ENCODE results near the gene TEX52.

TEX52 gene

DNA sequence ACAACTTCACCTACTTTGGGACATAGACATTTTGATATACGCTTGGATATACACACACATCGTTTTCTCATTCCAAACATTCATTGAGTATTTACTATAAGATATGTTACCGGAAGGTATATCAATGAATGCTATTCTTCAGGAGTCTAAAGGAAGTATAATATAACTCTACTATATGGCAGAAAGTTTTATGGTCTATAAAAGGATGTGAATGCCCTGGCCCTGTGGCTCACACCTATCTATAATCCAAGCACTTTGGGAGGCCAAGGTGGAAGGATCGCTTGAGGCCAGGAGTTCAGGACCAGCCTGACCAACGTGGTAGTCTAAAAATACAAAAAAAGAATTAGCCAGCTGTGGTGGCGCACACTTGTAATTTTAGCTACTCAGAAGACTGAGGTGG is 27.6 kb downstream of the TEX52 start:
- TF ChIP-seq, protein P1, sequence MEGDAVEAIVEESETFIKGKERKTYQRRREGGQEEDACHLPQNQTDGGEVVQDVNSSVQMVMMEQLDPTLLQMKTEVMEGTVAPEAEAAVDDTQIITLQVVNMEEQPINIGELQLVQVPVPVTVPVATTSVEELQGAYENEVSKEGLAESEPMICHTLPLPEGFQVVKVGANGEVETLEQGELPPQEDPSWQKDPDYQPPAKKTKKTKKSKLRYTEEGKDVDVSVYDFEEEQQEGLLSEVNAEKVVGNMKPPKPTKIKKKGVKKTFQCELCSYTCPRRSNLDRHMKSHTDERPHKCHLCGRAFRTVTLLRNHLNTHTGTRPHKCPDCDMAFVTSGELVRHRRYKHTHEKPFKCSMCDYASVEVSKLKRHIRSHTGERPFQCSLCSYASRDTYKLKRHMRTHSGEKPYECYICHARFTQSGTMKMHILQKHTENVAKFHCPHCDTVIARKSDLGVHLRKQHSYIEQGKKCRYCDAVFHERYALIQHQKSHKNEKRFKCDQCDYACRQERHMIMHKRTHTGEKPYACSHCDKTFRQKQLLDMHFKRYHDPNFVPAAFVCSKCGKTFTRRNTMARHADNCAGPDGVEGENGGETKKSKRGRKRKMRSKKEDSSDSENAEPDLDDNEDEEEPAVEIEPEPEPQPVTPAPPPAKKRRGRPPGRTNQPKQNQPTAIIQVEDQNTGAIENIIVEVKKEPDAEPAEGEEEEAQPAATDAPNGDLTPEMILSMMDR (conservative IDR thresholded peaks at IDR 0.05; ENCODE audit: low read depth, low read length) = no peak
- H3K4me3 ChIP-seq (ENCODE audit: low read length) = no peak overlapping the region
- DNase-seq (ENCODE audit: low read depth) = no peak

DNA sequence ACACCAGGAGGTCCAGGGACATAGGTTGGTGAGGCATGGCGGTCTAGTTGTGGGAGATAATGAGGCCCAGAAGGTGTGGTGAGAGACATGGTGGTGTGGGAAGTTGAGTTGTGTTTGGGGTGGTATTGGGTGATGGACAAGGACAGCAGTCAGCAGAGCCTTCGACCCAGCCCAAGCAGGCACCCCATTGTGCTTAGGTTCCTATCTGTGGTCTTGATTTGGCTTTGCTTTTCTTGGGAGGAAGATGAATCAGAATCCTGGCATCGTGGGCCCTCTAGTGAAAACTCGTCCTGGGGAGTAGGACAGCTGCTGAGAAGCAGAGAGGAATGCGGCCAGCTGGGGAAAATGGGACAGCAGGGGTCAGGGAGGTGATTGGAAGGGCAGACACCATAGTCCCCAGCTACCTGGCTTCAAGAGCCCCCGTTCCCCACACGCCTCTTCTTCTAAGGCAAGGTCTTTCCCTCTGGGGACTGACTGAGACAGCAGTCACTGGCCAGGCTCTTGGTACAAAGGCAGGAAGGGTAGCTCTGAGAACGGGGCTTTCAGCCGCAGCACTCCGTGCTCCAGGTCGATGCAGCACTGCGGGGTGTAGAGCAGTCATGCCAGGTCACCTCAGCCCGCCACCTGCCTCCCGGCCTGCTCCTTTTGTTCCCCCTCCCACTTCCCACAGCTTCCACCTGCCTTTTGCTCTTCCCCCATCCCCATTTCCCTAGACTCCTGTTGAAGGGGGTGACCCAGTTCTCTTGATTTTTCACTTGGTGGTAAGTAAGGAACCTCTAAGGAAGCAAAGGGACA is 29.9 kb downstream of the TEX52 start:
- no peak for DNase-seq (ENCODE audit: low read depth)
- TF ChIP-seq, protein P1 (conservative IDR thresholded peaks at IDR 0.05; ENCODE audit: low read depth, low read length) = no peak
- H3K4me3 ChIP-seq (ENCODE audit: low read length) = no peak overlapping the region

DNA sequence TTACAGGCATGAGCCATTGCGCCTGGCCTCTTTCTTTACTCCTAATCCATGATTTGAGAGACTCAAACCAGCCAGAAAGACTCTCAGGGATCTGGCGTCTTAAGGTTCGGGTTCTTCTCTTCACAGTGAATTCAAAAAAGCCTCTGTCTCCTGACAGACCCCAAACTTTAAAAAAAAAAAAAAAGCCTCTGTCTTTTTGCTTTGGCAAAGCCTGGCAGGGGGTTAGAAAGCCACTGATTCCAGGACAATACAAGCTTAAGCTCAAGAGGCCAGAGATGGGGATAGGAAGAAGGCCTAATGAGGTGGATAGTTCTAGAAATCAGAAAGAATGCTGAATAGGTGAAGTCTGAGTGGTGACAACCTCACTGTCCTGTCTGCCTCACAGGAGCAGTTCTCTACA is 30.8 kb downstream of the TEX52 start:
- no peak for DNase-seq (ENCODE audit: low read depth)
- H3K4me3 ChIP-seq (ENCODE audit: low read length) = no peak overlapping the region
- TF ChIP-seq, protein P1 (conservative IDR thresholded peaks at IDR 0.05; ENCODE audit: low read depth, low read length) = no peak

DNA sequence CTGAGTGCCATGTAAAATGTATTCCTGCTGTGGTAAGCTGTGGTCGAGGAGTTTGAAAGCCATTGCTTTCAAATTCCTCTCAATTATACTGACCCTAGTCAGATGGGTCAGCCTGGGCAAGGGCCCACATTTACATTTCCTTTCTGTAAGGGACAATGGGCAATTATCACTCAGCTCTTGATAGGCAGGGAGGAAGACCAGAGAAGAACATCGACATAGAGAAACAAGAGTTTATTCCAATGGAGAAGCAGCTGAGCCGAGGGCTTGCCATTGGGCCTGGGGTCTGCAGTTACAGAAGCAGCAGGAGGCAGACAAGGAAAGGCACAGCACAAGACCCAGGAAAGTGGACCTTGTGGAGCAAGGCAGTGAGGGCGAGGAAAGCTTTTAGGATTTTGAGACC is 31.7 kb downstream of the TEX52 start:
- no peak for DNase-seq (ENCODE audit: low read depth)
- H3K4me3 ChIP-seq (ENCODE audit: low read length) = no peak overlapping the region
- TF ChIP-seq, protein P1 (conservative IDR thresholded peaks at IDR 0.05; ENCODE audit: low read depth, low read length) = no peak

DNA sequence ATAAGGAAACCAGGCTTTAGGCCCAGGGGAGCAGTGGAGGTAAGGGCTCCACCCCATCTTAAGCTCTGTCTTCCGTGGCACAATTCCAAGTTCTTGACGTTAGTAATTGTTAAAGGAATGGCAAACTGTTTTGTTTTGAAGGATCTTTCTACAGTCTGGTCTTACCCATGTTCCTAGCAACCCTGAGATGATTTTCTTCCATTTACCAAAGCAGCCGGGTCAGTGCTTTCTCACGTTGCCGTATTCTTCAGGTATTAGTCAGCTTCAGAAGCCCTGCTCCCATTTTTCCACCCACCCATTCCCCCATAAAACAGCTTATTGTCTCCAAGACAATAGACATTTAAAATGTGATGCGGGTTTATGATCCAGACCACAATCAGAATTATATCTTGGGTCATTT is 32.3 kb downstream of the TEX52 start:
- TF ChIP-seq, protein P1 (conservative IDR thresholded peaks at IDR 0.05; ENCODE audit: low read depth, low read length) = no peak
- no peak for DNase-seq (ENCODE audit: low read depth)
- H3K4me3 ChIP-seq (ENCODE audit: low read length) = no peak overlapping the region

DNA sequence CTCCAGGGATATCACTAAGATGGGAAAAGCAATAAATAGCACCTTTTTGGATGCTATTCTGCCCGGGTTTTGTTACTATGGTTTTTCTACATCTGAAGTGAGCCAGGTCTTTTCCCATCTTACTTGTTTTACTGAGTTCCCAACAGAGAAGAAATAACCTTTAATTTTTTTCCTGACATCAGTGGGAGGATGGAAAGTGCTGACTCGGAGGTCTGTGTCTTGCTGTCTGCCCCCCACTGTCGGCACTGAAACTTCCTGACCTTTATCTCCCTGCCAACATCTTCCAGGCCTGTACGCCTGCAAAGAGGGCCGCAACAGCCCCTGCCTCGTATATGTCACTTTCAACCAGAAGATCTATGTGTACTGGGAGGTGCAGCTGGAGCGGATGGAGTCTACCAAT is 33.4 kb downstream of the TEX52 start:
- no peak for DNase-seq (ENCODE audit: low read depth)
- TF ChIP-seq, protein P1 (conservative IDR thresholded peaks at IDR 0.05; ENCODE audit: low read depth, low read length) = no peak
- no peak overlapping the region for H3K4me3 ChIP-seq (ENCODE audit: low read length)

DNA sequence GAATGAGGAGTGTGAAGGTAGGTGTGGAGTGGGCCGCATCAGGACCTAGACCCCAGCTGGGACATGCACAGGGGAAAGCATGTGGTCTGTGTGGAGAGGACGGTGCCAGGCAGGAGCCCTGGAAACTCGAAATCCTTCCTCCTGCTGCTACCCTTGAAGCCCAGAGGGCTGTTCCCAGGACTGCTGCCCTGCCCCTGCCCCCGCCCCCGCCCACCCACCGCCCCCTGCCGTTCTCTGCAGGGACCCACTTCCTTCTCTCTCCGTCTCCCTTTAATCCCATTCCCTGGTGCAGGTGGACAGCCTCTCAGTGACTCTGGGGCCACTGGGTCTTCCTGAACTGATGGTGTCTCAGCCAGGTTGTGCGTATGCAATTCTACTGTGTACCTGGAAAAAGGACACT is 36.4 kb downstream of the TEX52 start:
- no peak for DNase-seq (ENCODE audit: low read depth)
- TF ChIP-seq, protein P1 (conservative IDR thresholded peaks at IDR 0.05; ENCODE audit: low read depth, low read length) = no peak

More for the DNA sequence above, 36.4 kb downstream of the TEX52 start:
- H3K4me3 ChIP-seq (ENCODE audit: low read length) = no peak overlapping the region

All from retinal pigment epithelial cell (primary cell).